H1 (cell line): ENCODE results near the gene FAM83F.
"Not testable (repeated sequence)": the region's sequence is repeated elsewhere in the genome, so short reads cannot be mapped to it uniquely, and the experiment has no call there.

Source experiments
- BACH1 ChIP-seq: IDR thresholded peaks from 2 replicates; pipeline ENCODE4 v1.6.1; 2012; ENCODE audit warnings: low read length, improper control_type of control experiment
- BRCA1 ChIP-seq: IDR thresholded peaks from 2 replicates; pipeline ENCODE4 v1.6.1; 2012; ENCODE audit warnings: low read depth, low read length, improper control_type of control experiment
- CTCF ChIP-seq, 3 experiments: IDR thresholded peaks; 1 replicate in 2 of 3; 2 replicates in 1 of 3; pipeline versions ENCODE4 v1.5.1 to v1.6.1; 2011; ENCODE audit warnings: low read length in 3 of 3, mild to moderate bottlenecking in 3 of 3, inconsistent platforms in 2 of 3, low read depth in 1 of 3, moderate library complexity in 1 of 3; ENCODE audit not compliant: insufficient read depth in 1 of 3; ENCODE audit errors: control extremely low read depth in 1 of 3
- EP300 ChIP-seq, 2 experiments: IDR thresholded peaks; 1 replicate in 1 of 2; 2 replicates in 1 of 2; pipeline ENCODE4 v1.6.1; 2011 to 2012; ENCODE audit warnings: low read depth in 2 of 2, low read length in 2 of 2, mild to moderate bottlenecking in 2 of 2, borderline replicate concordance in 1 of 2, inconsistent platforms in 1 of 2, moderate library complexity in 1 of 2
- EZH2 ChIP-seq: fragments of 200-600 bp; sonication (generic); IDR thresholded peaks from 2 replicates; pipeline ENCODE4 v1.7.1; 2012; ENCODE audit warnings: low read depth, mild to moderate bottlenecking, moderate library complexity, low read length, inconsistent platforms; ENCODE audit not compliant: severe bottlenecking
- GABPA ChIP-seq: IDR thresholded peaks from 2 replicates; pipeline ENCODE4 v1.6.1; 2011; ENCODE audit warnings: mild to moderate bottlenecking, low read length, moderate library complexity, borderline replicate concordance; ENCODE audit not compliant: insufficient read depth
- POLR2A ChIP-seq, 2 experiments: IDR thresholded peaks; 1 replicate in 1 of 2; 2 replicates in 1 of 2; pipeline ENCODE4 v1.6.1; 2011; ENCODE audit warnings: low read depth in 2 of 2, low read length in 2 of 2, mild to moderate bottlenecking in 2 of 2; ENCODE audit errors: control extremely low read depth in 1 of 2
- POLR2AphosphoS5 ChIP-seq: IDR thresholded peaks from 2 replicates; pipeline ENCODE4 v1.6.1; 2011; ENCODE audit warnings: low read depth, low read length
- SP1 ChIP-seq: IDR thresholded peaks from 2 replicates; pipeline ENCODE4 v1.6.1; 2011; ENCODE audit warnings: low read depth, low read length
- SP2 ChIP-seq: IDR thresholded peaks from 2 replicates; pipeline ENCODE4 v1.6.1; 2012; ENCODE audit warnings: mild to moderate bottlenecking, low read length, inconsistent platforms
- ZNF274 ChIP-seq: IDR thresholded peaks from 2 replicates; pipeline ENCODE4 v1.7.0; 2012; ENCODE audit warnings: low read length, borderline replicate concordance; ENCODE audit errors: extremely low read depth

- TF ChIP-seq BACH1; SP2; SP1; EP300 (IDR thresholded peaks at IDR 0.05; ENCODE audit: borderline replicate concordance in 1 of 2, low read depth in 2 of 2, low read length in 2 of 2); EZH2; POLR2A (IDR thresholded peaks at IDR 0.05; ENCODE audit: control extremely low read depth in 1 of 2, low read depth in 2 of 2, low read length in 2 of 2); CTCF (IDR thresholded peaks at IDR 0.05; ENCODE audit: control extremely low read depth in 1 of 3, insufficient read depth in 1 of 3, low read depth in 1 of 3, low read length in 3 of 3); GABPA; BRCA1; POLR2AphosphoS5; ZNF274: not testable (repeated sequence)
Measured at GRCh38 chr22:39992894-39993293, 1.9 kb upstream of the FAM83F start.
